BLaER1 treated with 17β-estradiol and CSF1 and Interleukin-3, amounts not matched to agents 10 nM and 100 nM (cell line): ENCODE data around the gene ACTG1.
A peak's percentile ranks its signal among the peaks of the same experiment; 100 is the strongest.

Experiments
- H3K27ac ChIP-seq, 11 experiments: shearing (Covaris generic); formaldehyde crosslinking; 2 replicates each; pipeline ENCODE4 v1.8.1; 2022
- H3K27me3 ChIP-seq, 11 experiments: shearing (Covaris generic); formaldehyde crosslinking; 2 replicates each; pipeline ENCODE4 v1.8.1; 2022
- H3K36me3 ChIP-seq, 11 experiments: shearing (Covaris generic); formaldehyde crosslinking; 2 replicates each; pipeline ENCODE4 v1.8.1; 2022
- H3K4me1 ChIP-seq, 10 experiments: shearing (Covaris generic); formaldehyde crosslinking; 2 replicates each; pipeline ENCODE4 v1.8.1; 2022
- H3K4me2 ChIP-seq, 11 experiments: shearing (Covaris generic); formaldehyde crosslinking; 2 replicates each; pipeline ENCODE4 v1.8.1; 2022
- H3K4me3 ChIP-seq, 10 experiments: shearing (Covaris generic); formaldehyde crosslinking; 2 replicates each; pipeline ENCODE4 v1.8.1; 2022
- H3K9ac ChIP-seq, 11 experiments: shearing (Covaris generic); formaldehyde crosslinking; 2 replicates each; pipeline ENCODE4 v1.8.1; 2022
- H3K9me3 ChIP-seq, 11 experiments: shearing (Covaris generic); formaldehyde crosslinking; replicated peaks in 1 of 11; 2 replicates each; pipeline ENCODE4 v1.8.1; 2022
- H4K20me1 ChIP-seq, 11 experiments: shearing (Covaris generic); formaldehyde crosslinking; 2 replicates each; pipeline ENCODE4 v1.8.1; 2022
- Cebpa-rat ChIP-seq, 11 experiments: shearing (Covaris generic); IDR thresholded peaks; 2 replicates each; pipeline ENCODE4 v1.8.1; 2022

ACTG1 gene

DNA sequence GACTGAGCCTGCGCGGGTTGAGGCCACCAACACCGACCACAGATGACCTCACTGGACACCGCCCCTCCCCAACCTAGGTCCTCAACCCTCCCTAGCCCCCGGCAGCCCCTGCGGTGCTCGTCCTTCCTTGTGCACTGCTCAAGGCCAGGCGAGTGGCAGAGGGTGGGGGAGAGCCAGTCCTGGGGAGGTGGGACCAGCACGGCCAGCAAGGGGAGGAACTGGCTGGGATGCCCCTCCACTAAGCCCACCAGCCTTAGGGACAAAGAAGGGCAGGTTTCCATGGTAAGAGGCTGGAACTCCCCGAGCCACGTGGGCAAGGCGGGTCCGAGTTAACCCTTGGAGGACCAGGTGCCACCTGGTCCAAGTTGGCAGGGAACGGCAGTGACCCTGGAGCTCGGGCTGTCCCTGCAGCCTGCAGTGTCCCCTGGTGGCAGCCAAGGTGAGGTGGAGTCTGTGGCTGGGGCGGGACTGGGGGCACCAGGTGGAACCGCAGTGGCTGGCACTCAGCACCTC lies 24.8 kb upstream of the ACTG1 start:
- H3K4me2 ChIP-seq: peak overlapping the region in 8 of 11 experiments; percentile 6 to 73 (median 58); a peak in 14 of 22 replicates
- H3K4me3 ChIP-seq: no peak overlapping the region
- no peak for TF ChIP-seq Cebpa-rat (IDR thresholded peaks at IDR 0.05)
- H3K9me3 ChIP-seq: no peaks in the 10 kb centered on the region
- no peak overlapping the region for H3K27ac ChIP-seq
- peaks cover 0 to 79% (median 45%) of the 10 kb centered on the region in 11 experiments; a peak in 20 of 22 replicates for H4K20me1 ChIP-seq
- peaks cover 18 to 48% (median 44%) of the 10 kb centered on the region in 10 experiments for H3K4me1 ChIP-seq
- H3K27me3 ChIP-seq: peaks cover 13 to 24% (median 19%) of the 10 kb centered on the region in 11 experiments; a peak in 19 of 22 replicates
- peaks cover 14 to 41% (median 34%) of the 10 kb centered on the region in 11 experiments for H3K36me3 ChIP-seq
- H3K9ac ChIP-seq: peak overlapping the region in 1 of 11 experiments; percentile 9; a peak in 1 of 22 replicates

DNA sequence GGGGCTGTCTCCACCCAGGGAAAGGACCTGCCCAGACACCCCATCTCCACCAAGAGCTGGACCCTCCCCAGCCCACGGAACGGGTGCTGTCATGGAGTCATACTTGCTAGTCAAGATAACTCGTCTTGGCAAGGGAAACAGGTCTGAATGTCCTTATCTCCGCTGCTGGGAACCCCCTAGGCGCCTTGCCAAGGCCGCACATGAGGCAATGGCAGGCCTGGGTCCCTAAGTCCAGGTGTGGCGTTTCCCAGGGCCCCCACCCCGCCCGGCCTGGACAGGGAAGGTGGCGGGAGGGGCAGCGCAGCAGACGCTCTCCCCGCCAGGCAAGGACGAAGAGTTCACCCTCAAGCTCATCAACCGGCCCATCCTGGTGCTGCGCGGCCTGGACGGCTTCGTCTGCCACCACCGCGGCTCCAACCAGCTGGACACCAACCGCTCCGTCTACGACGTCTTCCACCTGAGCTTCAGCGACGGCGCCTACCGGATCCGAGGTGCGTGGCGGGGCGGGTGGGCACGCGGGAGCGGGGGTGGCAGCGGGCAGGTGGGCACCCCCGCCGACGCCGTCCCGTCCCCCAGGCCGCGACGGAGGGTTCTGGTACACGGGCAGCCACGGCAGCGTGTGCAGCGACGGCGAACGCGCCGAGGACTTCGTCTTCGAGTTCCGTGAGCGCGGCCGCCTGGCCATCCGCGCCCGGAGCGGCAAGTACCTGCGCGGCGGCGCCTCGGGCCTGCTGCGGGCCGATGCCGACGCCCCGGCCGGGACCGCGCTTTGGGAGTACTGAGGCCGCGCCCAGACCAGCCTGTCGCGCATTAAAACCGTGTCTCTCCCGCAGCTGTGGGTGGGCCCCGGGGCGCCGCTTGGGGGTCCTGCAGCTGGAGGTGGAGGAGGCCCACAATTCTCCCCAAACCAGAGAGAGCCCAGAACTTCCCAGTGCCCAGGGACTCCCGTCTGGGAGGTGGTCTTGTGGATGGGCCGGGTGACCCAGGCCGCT lies 24.0 kb upstream of the ACTG1 start:
- no peak overlapping the region for H3K27ac ChIP-seq
- no peak overlapping the region; a peak in 1 of 22 replicates for H3K4me2 ChIP-seq
- H3K4me3 ChIP-seq: no peak overlapping the region
- H3K27me3 ChIP-seq: peaks cover 13 to 24% (median 19%) of the 10 kb centered on the region in 11 experiments; a peak in 19 of 22 replicates
- H3K36me3 ChIP-seq: peaks cover 14 to 38% (median 30%) of the 10 kb centered on the region in 11 experiments
- peaks cover 0 to 6% (median 0%) of the 10 kb centered on the region in 11 experiments; a peak in 5 of 22 replicates for H3K9me3 ChIP-seq
- TF ChIP-seq Cebpa-rat (IDR thresholded peaks at IDR 0.05): no peak
- peaks cover 18 to 48% (median 44%) of the 10 kb centered on the region in 10 experiments for H3K4me1 ChIP-seq
- H4K20me1 ChIP-seq: peaks cover 0 to 76% (median 45%) of the 10 kb centered on the region in 11 experiments; a peak in 19 of 22 replicates
- no peak overlapping the region for H3K9ac ChIP-seq

DNA sequence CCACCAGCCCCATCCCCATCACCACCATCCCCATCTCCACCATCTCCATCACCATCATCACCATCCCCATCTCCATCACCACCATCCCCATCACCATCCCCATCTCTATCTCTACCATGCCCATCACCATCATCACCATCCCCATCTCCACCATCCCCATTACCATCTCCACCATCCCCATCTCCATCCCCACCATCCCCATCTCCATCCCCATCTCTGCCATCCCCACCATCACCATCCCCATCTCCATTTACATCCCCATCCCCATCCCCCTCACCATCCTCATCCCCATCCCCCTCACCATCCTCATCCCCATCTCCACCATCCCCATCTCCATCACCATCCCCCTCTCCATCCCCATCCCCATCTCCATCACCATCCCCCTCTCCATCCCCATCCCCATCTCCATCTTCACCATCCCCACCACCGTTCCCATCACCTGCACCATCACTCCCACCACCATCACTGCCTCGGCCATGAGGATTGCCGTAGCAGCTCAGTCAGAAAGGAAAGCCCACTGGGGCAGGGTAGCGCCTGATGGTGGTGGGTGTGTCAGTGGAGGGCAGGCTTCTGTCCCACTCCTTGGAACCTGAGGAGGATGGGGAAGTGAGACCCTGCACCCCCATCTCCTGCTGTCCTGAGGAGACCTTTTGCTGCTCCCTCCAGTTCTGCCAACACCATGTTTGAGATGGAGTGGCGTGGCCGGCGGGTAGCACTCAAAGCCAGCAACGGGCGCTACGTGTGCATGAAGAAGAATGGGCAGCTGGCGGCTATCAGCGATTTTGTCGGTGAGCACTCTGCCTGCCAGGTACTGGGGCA lies 23.1 kb upstream of the ACTG1 start:
- Histone ChIP-seq H3K4me2 (no peak overlapping the region), H3K9me3 (peaks cover 0 to 9% (median 0%) of the 10 kb centered on the region in 11 experiments; a peak in 6 of 22 replicates), H3K27ac (no peak overlapping the region), H3K4me3 (no peak overlapping the region), H3K4me1 (peaks cover 18 to 49% (median 44%) of the 10 kb centered on the region in 10 experiments), H3K27me3 (peaks cover 13 to 24% (median 19%) of the 10 kb centered on the region in 11 experiments; a peak in 19 of 22 replicates), H3K36me3 (peaks cover 9 to 29% (median 21%) of the 10 kb centered on the region in 11 experiments), H4K20me1 (peaks cover 0 to 67% (median 42%) of the 10 kb centered on the region in 11 experiments; a peak in 19 of 22 replicates), H3K9ac (no peak overlapping the region)
- TF ChIP-seq Cebpa-rat (IDR thresholded peaks at IDR 0.05): no peak

DNA sequence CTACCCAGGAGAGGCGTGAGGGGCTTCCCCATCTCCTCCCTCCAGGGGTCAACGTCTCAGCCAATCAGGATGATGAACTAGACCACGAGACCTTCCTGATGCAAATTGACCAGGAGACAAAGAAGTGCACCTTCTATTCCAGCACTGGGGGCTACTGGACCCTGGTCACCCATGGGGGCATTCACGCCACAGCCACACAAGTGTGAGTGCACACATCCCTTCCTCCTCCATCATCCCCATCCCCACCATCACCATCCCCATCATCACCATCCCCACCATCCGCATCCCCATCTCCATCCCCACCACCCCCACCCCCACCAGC lies 22.4 kb upstream of the ACTG1 start:
- Histone ChIP-seq H4K20me1 (peaks cover 0 to 62% (median 42%) of the 10 kb centered on the region in 11 experiments; a peak in 19 of 22 replicates), H3K9ac (peak overlapping the region in 5 of 11 experiments; percentile 10 to 75 (median 66); a peak in 2 of 22 replicates), H3K4me1 (peaks cover 18 to 55% (median 44%) of the 10 kb centered on the region in 10 experiments), H3K27ac (peak overlapping the region in 5 of 11 experiments; percentile 56 to 76 (median 64); a peak in 7 of 22 replicates), H3K4me2 (peak overlapping the region; percentile 56 to 91 (median 85); a peak in 20 of 22 replicates), H3K36me3 (peaks cover 2 to 22% (median 14%) of the 10 kb centered on the region in 11 experiments; a peak in 21 of 22 replicates), H3K4me3 (no peak overlapping the region), H3K9me3 (peaks cover 0 to 9% (median 0%) of the 10 kb centered on the region in 11 experiments; a peak in 6 of 22 replicates), H3K27me3 (peaks cover 13 to 25% (median 19%) of the 10 kb centered on the region in 11 experiments; a peak in 19 of 22 replicates)
- no peak for TF ChIP-seq Cebpa-rat (IDR thresholded peaks at IDR 0.05)

GRCh38 chr17:81534157-81535006 lies 21.8 kb upstream of the ACTG1 start:
- H3K9ac ChIP-seq: peak overlapping the region; percentile 10 to 75 (median 52); a peak in 17 of 22 replicates
- peaks cover 0 to 16% (median 8%) of the 10 kb centered on the region in 11 experiments; a peak in 10 of 22 replicates for H3K36me3 ChIP-seq
- no peak for TF ChIP-seq Cebpa-rat (IDR thresholded peaks at IDR 0.05)
- peak overlapping the region; percentile 56 to 91 (median 85) for H3K4me2 ChIP-seq
- H3K27me3 ChIP-seq: peaks cover 16 to 31% (median 22%) of the 10 kb centered on the region in 11 experiments; a peak in 19 of 22 replicates
- peaks cover 0 to 57% (median 36%) of the 10 kb centered on the region in 11 experiments; a peak in 19 of 22 replicates for H4K20me1 ChIP-seq
- peaks cover 0 to 9% (median 0%) of the 10 kb centered on the region in 11 experiments; a peak in 6 of 22 replicates for H3K9me3 ChIP-seq
- peak overlapping the region in 3 of 10 experiments; percentile 3 to 16 (median 14); a peak in 2 of 20 replicates for H3K4me3 ChIP-seq
- H3K4me1 ChIP-seq: peaks cover 18 to 55% (median 44%) of the 10 kb centered on the region in 10 experiments
- H3K27ac ChIP-seq: peak overlapping the region in 9 of 11 experiments; percentile 11 to 76 (median 60); a peak in 17 of 22 replicates

GRCh38 chr17:81533339-81534141 lies 20.9 kb upstream of the ACTG1 start:
- Histone ChIP-seq H3K4me1 (peaks cover 18 to 47% (median 37%) of the 10 kb centered on the region in 10 experiments), H4K20me1 (peaks cover 0 to 54% (median 29%) of the 10 kb centered on the region in 11 experiments; a peak in 18 of 22 replicates), H3K27ac (peak overlapping the region in 9 of 11 experiments; percentile 11 to 76 (median 60); a peak in 17 of 22 replicates), H3K27me3 (peaks cover 24 to 39% (median 30%) of the 10 kb centered on the region in 11 experiments), H3K36me3 (peaks cover 0 to 8% (median 0%) of the 10 kb centered on the region in 11 experiments; a peak in 6 of 22 replicates), H3K4me3 (peak overlapping the region in 3 of 10 experiments; percentile 3 to 16 (median 14); a peak in 2 of 20 replicates), H3K4me2 (peak overlapping the region; percentile 56 to 91 (median 85)), H3K9ac (peak overlapping the region; percentile 10 to 75 (median 52); a peak in 17 of 22 replicates), H3K9me3 (peaks cover 0 to 9% (median 0%) of the 10 kb centered on the region in 11 experiments; a peak in 6 of 22 replicates)
- TF ChIP-seq Cebpa-rat (IDR thresholded peaks at IDR 0.05): no peak
